ENCODE results near the gene MAP3K5.

MAP3K5 gene

DNA sequence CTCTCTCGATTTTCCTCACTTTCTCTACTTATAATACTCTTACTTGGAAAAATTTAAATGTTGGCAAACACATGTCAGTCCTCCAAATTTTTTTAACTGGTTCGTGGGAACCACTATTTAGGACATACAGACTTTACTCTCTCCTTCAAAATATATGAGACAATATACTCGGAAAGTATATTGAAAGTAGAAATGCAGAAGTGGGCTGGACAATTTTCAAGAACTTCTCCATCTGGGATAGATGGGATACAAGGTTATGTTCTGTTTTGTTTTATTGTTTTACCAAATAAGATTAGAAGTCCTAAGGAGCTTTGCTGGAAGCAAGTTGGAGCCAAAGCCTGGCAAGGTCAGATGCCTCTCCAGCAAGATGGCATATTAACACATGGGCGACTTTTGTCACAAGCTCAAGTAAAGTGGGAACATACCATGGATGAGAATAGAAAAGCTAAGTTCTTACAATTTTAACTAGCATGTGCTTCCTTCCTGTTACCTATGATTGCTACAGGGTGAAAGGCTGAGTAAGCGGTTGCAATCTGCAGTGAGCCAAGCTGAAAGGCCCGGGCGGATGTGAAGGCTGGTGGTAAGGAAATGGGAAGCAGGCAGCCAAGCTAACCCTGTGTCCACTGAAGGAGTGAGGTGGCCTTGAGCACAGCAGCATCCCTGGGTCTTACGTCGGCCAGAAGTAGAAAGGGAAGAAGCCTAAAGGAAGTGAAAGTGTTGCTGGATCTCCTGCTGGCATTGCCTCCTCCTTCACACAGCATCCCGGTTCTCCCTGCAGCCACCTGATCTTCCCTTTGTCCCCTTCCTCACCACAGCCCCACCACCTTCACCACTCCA, 7.1 kb downstream of the MAP3K5 start:
- DNase-seq (ENCODE audit: low read depth): no peak
- H3K4me3 ChIP-seq (ENCODE audit: low read depth, low read length): no peak overlapping the region
- TF ChIP-seq, protein P1, sequence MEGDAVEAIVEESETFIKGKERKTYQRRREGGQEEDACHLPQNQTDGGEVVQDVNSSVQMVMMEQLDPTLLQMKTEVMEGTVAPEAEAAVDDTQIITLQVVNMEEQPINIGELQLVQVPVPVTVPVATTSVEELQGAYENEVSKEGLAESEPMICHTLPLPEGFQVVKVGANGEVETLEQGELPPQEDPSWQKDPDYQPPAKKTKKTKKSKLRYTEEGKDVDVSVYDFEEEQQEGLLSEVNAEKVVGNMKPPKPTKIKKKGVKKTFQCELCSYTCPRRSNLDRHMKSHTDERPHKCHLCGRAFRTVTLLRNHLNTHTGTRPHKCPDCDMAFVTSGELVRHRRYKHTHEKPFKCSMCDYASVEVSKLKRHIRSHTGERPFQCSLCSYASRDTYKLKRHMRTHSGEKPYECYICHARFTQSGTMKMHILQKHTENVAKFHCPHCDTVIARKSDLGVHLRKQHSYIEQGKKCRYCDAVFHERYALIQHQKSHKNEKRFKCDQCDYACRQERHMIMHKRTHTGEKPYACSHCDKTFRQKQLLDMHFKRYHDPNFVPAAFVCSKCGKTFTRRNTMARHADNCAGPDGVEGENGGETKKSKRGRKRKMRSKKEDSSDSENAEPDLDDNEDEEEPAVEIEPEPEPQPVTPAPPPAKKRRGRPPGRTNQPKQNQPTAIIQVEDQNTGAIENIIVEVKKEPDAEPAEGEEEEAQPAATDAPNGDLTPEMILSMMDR (IDR thresholded peaks at IDR 0.05; ENCODE audit: control insufficient read depth, extremely low read depth, insufficient read depth): no peak

- no peak for DNase-seq (ENCODE audit: low read depth)
- TF ChIP-seq, protein P1 (IDR thresholded peaks at IDR 0.05; ENCODE audit: control insufficient read depth, extremely low read depth, insufficient read depth): no peak
- H3K4me3 ChIP-seq (ENCODE audit: low read depth, low read length): no peak overlapping the region
These were observed 8.0 kb downstream of the MAP3K5 start for GRCh38 chr6:136784271-136784664.

- DNase-seq (ENCODE audit: low read depth): no peak
- TF ChIP-seq, protein P1 (IDR thresholded peaks at IDR 0.05; ENCODE audit: control insufficient read depth, extremely low read depth, insufficient read depth): no peak
- H3K4me3 ChIP-seq (ENCODE audit: low read depth, low read length): no peak overlapping the region
These were observed 8.6 kb downstream of the MAP3K5 start for GRCh38 chr6:136783495-136784270.

DNA sequence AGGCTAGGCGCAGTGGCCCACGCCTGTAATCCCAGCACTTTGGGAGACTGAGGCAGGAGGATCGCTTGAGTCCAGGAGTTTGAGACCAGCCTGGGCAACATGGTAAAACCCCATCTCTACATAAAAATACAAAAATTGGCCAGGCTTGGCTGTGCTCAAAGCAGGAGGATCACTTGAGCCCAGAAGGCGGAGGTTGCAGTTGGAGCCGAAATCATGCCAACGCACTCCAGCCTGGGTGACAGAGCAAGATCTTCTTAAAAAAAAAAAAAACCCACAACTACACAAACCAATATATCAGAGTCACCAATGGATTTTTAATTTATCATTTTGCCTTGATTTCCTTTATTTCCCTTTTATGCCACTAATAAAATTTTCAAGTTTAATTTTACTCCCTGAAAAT, 9.3 kb downstream of the MAP3K5 start:
- no peak for DNase-seq (ENCODE audit: low read depth)
- no peak overlapping the region for H3K4me3 ChIP-seq (ENCODE audit: low read depth, low read length)
- TF ChIP-seq, protein P1 (IDR thresholded peaks at IDR 0.05; ENCODE audit: control insufficient read depth, extremely low read depth, insufficient read depth): no peak

DNA sequence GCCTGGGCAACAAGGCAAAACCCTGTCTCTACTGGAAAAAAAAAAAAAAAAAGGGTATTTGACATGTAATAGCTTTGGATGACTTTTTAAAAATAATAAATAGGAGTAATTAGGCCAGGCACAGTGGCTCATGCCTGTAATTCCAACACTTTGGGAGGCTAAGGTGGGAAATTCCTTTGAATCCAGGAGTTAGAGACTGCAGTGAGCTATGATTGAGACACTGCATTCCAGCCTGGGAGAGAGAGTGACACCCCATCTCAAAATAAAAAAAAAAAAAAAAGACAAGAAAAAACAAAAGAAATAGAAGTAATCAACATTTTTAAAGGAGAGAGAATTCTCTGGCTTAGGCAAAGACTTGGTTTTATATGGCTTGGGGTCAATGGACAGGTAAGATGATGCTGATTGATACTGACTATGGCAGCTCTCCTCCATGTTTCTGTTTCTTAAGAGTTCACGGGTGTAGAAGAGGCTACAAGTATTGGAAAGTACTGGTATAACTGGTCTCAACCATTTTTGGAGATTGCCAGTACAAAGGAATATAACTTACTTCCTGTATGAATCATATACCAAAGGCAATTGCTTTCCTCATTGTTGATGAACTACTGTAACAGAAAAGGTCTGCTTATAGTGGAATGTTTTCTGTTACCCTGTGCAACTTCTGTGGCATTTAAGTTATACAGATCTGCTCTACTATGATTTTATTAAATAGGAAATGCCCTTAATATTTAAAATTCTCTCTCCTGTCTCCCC, 10.1 kb downstream of the MAP3K5 start:
- H3K4me3 ChIP-seq (ENCODE audit: low read depth, low read length): no peak overlapping the region

DNA sequence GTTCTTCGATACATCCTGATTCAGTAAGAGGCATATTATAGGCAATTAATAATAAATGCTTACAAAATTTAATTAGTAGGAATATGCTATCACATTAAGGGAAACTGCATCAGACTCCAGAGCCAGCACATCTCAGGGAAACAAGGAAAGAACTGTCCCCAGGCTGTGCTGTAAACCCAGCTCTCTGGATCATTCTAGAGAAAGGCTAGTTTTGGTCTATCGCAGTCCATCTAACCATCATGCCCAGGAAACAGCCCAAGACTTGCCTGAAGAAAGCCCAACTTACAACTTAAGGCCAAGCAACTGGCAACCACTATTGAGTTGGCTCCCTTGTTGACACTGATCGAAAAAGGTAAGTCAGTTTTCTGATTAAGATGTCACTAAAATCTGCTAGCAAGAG, 11.3 kb downstream of the MAP3K5 start:
- TF ChIP-seq, protein P1 (IDR thresholded peaks at IDR 0.05; ENCODE audit: control insufficient read depth, extremely low read depth, insufficient read depth): no peak
- DNase-seq (ENCODE audit: low read depth): no peak
- no peak overlapping the region for H3K4me3 ChIP-seq (ENCODE audit: low read depth, low read length)

More for the DNA sequence above, 10.1 kb downstream of the MAP3K5 start:
- TF ChIP-seq, protein P1 (IDR thresholded peaks at IDR 0.05; ENCODE audit: control insufficient read depth, extremely low read depth, insufficient read depth): no peak
- no peak for DNase-seq (ENCODE audit: low read depth)

Measured in LNCaP clone FGC (cell line).